Calu3 (cell line): ENCODE results near the gene RTN1. TPM values are rescaled to one million over a fixed set of nuclear protein-coding genes. Genes with fewer than 3 reads are reported as not detected.

Experiments
- BruUV-seq: library from RNA; stranded (reverse); fragments of 400-500 nt; replicated peaks from 2 replicates; lab custom pipeline; 2021; lab: Mats Ljungman, UMichigan
- CTCF ChIA-PET: fragments of 300-600 bp; sonication (Branson Sonifier 250); formaldehyde crosslinking; loops from one replicate; lab custom pipeline; 2022; ENCODE audit warnings: antibody characterized with exemption; lab: Charles Lee
- DNase-seq: peaks from one replicate; pipeline ENCODE4 v3.0.0; 2022
- H3K27ac Mint-ChIP-seq: one replicate; pipeline ENCODE4 v1.8.0; 2022; ENCODE audit warnings: mixed read lengths; ENCODE audit not compliant: unreplicated experiment
- H3K27me3 Mint-ChIP-seq: one replicate; pipeline ENCODE4 v1.8.0; 2022; ENCODE audit warnings: mixed read lengths; ENCODE audit not compliant: unreplicated experiment
- H3K36me3 Mint-ChIP-seq: one replicate; pipeline ENCODE4 v1.8.0; 2022; ENCODE audit warnings: mild to moderate bottlenecking, moderate library complexity, mixed read lengths; ENCODE audit not compliant: insufficient read depth, unreplicated experiment
- H3K4me1 Mint-ChIP-seq: one replicate; pipeline ENCODE4 v1.8.0; 2022; ENCODE audit warnings: mild to moderate bottlenecking, low read depth, mixed read lengths; ENCODE audit not compliant: unreplicated experiment
- H3K4me3 Mint-ChIP-seq: one replicate; pipeline ENCODE4 v1.8.0; 2022; ENCODE audit warnings: mild to moderate bottlenecking, low read depth, moderate library complexity, mixed read lengths; ENCODE audit not compliant: unreplicated experiment
- H3K9me3 Mint-ChIP-seq: one replicate; pipeline ENCODE4 v1.8.0; 2022; ENCODE audit warnings: low read depth, mixed read lengths; ENCODE audit not compliant: unreplicated experiment
- intact Hi-C: fragments of 100-400 bp; cut with micrococcal nuclease; formaldehyde crosslinking; loops from one replicate; pipeline ENCODE4 v1.10.0; 2022; ENCODE audit not compliant: unreplicated experiment
- total RNA-seq: library from RNA; stranded (reverse); gene quantifications from 2 replicates; pipeline ENCODE4 v1.2.3, GENCODE V29; 2022
- TF ChIP-seq, protein P1 (sequence below): fragments of 200-600 bp; IDR thresholded peaks from one replicate; pipeline ENCODE4 v1.8.0; 2022; ENCODE audit warnings: antibody characterized with exemption; ENCODE audit not compliant: unreplicated experiment

Gene RTN1
- total RNA-seq, 1 experiment from 2014 or later, result not detected

DNA sequence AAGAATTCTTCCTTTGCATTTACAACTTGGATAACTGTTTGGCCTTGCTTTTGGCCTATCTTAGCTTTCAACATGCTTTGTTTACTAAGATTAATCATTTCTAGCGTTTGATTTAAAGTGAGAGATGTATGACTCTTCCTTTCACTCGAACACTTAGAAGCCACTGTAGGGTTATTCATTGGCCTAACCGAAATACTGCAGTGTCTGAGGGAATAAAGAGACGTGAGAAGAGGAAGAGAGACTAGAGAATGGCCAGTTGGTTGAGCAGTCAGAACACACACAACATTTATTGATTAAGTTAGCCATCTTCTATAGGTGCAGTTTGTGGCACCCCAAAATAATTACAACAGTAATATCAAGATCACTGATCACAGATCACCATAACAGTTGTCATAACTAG is 231.7 kb downstream of the RTN1 start:
- intact Hi-C loops, result no loop called here
- peaks cover 7% of the 10 kb centered on the region for H3K9me3 Mint-ChIP-seq
- H3K36me3 Mint-ChIP-seq, result no peaks in the 10 kb centered on the region
- H3K4me3 Mint-ChIP-seq, result no peak overlapping the region
- TF ChIP-seq, protein P1, sequence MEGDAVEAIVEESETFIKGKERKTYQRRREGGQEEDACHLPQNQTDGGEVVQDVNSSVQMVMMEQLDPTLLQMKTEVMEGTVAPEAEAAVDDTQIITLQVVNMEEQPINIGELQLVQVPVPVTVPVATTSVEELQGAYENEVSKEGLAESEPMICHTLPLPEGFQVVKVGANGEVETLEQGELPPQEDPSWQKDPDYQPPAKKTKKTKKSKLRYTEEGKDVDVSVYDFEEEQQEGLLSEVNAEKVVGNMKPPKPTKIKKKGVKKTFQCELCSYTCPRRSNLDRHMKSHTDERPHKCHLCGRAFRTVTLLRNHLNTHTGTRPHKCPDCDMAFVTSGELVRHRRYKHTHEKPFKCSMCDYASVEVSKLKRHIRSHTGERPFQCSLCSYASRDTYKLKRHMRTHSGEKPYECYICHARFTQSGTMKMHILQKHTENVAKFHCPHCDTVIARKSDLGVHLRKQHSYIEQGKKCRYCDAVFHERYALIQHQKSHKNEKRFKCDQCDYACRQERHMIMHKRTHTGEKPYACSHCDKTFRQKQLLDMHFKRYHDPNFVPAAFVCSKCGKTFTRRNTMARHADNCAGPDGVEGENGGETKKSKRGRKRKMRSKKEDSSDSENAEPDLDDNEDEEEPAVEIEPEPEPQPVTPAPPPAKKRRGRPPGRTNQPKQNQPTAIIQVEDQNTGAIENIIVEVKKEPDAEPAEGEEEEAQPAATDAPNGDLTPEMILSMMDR, result no peak
- peaks cover 11% of the 10 kb centered on the region for H3K27me3 Mint-ChIP-seq
- DNase-seq, result no peak
- no TSS peak for BruUV-seq
- H3K27ac Mint-ChIP-seq, result no peak overlapping the region
- no peaks in the 10 kb centered on the region for H3K4me1 Mint-ChIP-seq
- CTCF ChIA-PET, result no interaction called here

DNA sequence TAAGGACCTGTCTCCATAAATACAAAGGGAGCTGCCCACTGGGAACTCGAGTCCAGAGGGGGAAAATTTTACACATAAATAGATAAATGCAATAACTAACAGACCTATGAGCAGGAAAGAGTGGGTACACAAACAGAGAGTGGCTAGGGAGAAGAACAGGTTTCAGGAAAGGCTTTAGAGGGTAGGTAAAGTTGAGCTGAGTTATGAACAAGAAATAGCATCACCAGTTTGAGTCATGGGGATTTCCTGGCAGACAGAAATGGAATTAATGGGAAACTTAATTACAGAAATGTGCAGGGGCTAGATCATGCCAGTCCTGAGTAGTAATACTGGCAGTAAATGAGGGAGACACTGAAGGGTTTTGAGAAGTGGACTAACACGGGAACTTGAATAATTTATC is 236.0 kb downstream of the RTN1 start:
- H3K9me3 Mint-ChIP-seq, result no peaks in the 10 kb centered on the region
- H3K36me3 Mint-ChIP-seq, result no peaks in the 10 kb centered on the region
- BruUV-seq, result no TSS peak
- intact Hi-C loops, result loop anchor here (5.0 kb wide), 1 partner anchor 548 kb away; no protein-coding TSS in a partner anchor
- no peaks in the 10 kb centered on the region for H3K4me1 Mint-ChIP-seq
- no peak overlapping the region for H3K27ac Mint-ChIP-seq
- peaks cover 52% of the 10 kb centered on the region for H3K27me3 Mint-ChIP-seq
- H3K4me3 Mint-ChIP-seq, result no peak overlapping the region
- TF ChIP-seq, protein P1, result no peak
- no peak for DNase-seq
- CTCF ChIA-PET, result no interaction called here

DNA sequence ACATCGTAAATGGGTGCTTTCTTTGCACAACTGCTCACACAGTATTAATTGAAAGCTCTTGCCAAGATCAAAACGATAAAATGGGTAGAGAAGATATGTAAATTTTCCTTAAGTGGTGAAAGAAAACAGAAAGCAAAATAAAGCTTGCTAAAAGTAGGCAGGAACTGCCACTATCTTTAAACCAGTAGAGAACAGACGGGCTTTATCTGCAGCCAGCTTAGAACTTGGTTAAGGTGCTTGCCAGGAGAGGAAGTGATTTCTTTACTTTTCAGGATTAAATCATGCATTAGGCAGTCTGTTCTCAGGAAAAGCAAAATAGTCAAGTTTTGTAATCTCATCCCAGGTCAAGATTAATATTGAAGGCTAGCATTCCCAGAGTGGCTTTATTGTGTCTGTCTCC is 237.1 kb downstream of the RTN1 start:
- H3K27ac Mint-ChIP-seq, result no peak overlapping the region
- intact Hi-C loops, result loop anchor here (5.0 kb wide), 1 partner anchor 549 kb away; no protein-coding TSS in a partner anchor
- TF ChIP-seq, protein P1, result no peak

DNA sequence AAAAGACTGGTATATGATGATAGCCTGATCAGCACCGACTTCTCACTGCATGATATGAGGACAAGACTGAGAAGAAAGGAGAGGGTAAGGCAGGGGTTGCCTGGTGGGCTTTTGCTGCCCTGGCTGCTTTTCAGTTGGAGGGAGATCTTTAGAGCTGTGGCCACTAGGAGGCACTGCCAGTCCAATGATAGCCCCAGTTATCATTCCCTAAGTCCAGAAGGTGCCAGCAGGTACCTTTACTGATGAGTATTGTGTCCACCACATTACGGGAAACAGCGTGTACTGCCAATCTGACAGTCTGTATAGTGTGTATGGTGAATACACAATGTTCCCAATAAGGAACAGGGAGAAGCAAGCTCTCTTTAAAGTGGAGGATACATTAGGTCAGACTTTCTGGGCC is 238.2 kb downstream of the RTN1 start:
- CTCF ChIA-PET, result interaction anchor here (1.5 kb wide), 1 partner anchor 265 kb away, joined by 7 read pairs; no protein-coding TSS in a partner anchor
- H3K4me3 Mint-ChIP-seq, result no peak overlapping the region
- TF ChIP-seq, protein P1, result peak; percentile 47
- no peaks in the 10 kb centered on the region for H3K36me3 Mint-ChIP-seq
- intact Hi-C loops, result loop anchor here (1.0 to 5.0 kb wide), 3 partner anchors 265 to 550 kb away; no protein-coding TSS in a partner anchor
- H3K4me1 Mint-ChIP-seq, result no peaks in the 10 kb centered on the region
- no TSS peak for BruUV-seq
- peaks cover 60% of the 10 kb centered on the region for H3K27me3 Mint-ChIP-seq
- no peak overlapping the region for H3K27ac Mint-ChIP-seq
- peak; percentile 32 for DNase-seq
- H3K9me3 Mint-ChIP-seq, result no peaks in the 10 kb centered on the region

More for the DNA sequence above, 237.1 kb downstream of the RTN1 start:
- CTCF ChIA-PET, result no interaction called here
- no peaks in the 10 kb centered on the region for H3K36me3 Mint-ChIP-seq
- no peaks in the 10 kb centered on the region for H3K9me3 Mint-ChIP-seq
- no peaks in the 10 kb centered on the region for H3K4me1 Mint-ChIP-seq
- peaks cover 60% of the 10 kb centered on the region for H3K27me3 Mint-ChIP-seq
- DNase-seq, result no peak
- no peak overlapping the region for H3K4me3 Mint-ChIP-seq
- BruUV-seq, result no TSS peak
